ENCODE measurements around the gene ATG4A.

The ATG4A gene, protein sequence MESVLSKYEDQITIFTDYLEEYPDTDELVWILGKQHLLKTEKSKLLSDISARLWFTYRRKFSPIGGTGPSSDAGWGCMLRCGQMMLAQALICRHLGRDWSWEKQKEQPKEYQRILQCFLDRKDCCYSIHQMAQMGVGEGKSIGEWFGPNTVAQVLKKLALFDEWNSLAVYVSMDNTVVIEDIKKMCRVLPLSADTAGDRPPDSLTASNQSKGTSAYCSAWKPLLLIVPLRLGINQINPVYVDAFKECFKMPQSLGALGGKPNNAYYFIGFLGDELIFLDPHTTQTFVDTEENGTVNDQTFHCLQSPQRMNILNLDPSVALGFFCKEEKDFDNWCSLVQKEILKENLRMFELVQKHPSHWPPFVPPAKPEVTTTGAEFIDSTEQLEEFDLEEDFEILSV

DNA sequence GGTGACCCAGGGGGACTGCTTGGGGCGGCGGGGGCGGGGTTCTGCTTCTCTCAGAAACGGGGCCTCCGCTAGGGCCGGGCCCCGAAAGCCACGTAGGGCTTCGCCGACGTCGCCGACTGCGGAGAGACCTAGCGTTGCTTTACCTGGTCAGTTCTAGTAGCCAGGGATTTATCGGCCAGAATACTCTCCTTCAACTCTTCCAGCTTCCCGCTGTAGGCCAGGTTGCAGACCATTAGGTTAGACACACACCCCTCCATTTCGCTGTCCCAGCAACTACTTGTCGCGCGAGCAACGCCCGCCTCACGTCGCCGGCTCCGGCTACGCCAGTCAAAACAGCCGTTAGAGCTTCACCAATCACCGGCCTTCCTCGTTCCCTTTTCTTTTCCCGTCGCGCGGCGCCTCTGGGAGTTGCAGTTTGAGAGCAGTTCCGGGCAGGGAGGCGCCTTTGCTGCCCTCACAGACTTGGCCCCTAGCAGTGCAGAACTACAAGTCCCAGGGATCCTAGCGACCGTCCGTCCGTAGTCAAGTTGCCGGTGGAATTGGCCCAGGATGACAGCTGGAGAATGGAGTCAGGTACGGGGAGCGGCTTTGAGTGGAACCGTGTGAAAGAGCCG is at the start of gene ATG4A, which contains the start of gene PSMD10:
TSS of gene ATG4A (plus strand) at position 515 of the 614 bp plus-strand sequence. CDS start at position 564, 49 bp downstream.
TSS of gene PSMD10 (minus strand) at position 279 of the 614 bp plus-strand sequence. CDS start at position 257, 22 bp downstream.
- peak; percentile 95 for DNase-seq

DNA sequence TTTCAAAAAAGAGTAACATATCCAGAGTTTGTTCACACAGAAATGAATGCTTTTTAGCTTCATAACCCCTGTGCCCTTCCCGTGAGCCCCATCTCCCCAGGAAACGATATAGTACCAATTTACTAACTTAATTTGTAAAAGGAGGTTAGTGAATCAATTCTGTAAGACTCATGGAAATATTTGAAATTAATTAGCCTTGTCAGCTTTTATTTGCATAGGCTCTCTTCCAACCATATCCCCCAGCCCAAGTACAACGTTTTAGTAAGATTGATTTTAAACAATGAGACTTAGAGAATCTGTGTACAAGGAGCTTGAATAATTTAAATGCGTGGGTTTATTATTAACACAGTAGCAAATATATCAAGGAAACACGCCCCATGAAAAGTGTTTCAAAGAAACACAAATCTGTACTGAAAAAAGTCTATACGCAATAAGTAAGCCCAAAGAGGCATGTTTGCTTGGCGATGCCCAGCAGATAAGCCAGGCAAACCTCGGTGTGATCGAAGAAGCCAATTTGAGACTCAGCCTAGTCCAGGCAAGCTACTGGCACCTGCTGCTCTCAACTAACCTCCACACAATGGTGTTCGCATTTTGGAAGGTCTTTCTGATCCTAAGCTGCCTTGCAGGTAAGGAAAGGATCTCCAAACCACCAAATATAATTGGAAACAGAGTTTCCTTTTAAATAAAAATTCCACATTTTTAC is 46.9 kb upstream of the ATG4A start, which contains the start of gene VSIG1:
TSS of gene VSIG1 (plus strand) at position 512 of the 703 bp plus-strand sequence. CDS start at position 578, 66 bp downstream.
- DNase-seq: no peak

DNA sequence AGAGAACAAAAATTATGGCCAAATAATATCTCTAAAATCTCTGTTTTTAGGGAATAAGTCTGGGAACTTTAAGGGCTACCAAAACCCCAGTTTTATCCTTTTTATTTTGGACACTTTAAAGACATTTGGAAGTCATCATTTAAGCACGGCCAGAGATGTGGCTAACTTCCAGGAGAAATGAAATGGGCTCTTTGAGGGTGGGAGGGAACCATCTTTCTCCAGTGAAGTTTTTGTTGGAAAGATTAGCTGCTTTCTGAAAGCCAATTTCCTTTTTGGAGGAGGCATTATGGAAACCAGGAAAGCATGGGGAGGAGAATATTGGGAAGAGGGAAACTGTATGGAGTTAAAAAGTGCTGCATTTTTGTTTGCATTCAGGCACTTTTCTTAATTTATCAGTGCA is 41.9 kb upstream of the ATG4A start:
- DNase-seq: no peak

DNA sequence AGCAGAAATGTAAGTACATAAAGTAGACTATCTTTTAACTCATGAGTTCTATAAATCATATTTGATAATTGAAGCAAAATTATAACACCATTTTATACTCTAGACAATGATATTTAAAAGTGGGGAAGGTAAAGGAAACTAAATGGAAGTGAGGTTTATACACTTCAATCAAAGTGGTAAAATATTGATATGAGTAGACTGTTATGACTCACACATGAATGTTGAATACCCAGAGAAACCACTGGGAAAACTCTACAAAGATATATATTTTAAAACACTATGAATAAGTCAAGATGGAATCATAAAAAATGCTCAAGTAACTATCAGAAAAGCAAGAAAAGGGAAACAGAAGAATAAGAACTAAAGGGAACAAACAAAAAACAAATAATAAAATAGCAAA is 38.4 kb upstream of the ATG4A start:
- DNase-seq: no peak

DNA sequence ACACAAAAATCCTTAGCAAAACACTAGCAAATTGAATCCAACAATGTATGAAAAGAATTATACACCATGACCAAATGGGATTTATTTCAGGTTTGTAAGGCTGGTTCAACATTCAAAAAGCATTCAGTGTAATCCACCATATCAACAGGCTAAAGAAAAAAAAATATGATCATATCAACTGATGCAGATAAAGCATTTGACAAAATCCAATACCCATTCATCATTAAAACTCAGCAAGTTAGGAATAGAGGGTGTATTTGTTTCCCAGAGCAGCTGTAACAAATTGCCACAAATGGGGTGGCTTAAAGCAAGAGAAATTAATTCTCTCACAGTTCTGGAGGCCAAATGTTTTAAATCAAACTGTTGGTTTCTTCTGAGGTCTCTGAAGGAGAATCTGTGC is 36.0 kb upstream of the ATG4A start:
- no peak for DNase-seq

DNA sequence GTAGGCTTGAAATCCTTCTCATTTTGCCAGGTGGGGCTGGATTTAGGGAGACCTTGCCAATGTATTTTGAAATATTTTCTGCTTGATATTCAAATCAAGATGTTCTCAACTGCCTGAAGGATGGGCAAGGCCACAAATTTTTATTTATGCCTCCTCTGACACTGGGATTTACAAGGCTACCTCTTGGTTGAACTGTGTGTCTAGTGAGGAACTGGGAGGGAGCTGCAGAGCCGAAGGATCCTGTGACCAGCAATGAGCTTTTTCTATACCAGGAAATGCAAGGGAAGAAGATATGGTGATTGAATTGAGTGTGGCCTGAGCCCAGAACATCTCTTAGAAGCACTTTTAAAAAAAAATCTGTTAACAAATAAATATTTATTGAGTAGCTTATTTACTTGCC is 31.8 kb upstream of the ATG4A start:
- DNase-seq: no peak

DNA sequence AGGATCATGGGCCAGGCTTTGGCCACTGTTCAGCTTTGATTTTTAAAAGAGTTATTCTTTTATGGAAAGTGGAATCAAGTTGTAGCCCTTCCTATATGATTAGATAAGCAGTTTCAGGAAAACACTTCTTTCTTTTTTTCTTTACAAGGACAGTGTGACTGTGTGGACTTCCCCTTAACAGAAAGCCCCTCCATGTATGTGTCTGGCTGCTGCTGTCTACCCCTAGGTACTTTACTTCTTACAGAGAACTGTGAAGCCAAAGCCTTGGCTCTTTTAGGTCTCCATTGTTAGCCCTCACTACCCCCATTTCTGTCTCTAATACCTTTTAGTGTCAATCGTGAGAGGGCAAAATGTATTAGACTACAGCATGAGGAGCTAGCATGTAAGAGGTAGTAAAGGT is 27.6 kb upstream of the ATG4A start:
- no peak for DNase-seq

DNA sequence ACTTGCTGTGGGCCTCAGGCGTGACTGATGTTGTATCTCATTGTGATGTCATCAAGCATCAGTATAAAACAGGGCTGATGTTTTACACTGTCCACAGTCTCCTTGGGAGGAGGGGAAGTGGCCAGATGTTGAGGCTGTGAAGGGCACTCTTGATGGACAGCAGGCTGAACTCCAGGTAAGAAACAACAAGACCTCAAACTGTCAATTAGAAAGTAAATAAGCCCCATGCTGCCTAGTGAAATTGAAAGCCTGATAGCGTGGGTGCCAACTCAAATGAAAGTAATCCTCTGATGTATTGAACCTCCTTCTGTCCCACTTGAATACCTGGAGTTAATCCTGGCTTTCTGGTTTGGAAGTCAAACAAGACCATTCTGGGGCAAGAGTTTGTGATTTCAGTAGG is 27.0 kb upstream of the ATG4A start:
- no peak for DNase-seq

DNA sequence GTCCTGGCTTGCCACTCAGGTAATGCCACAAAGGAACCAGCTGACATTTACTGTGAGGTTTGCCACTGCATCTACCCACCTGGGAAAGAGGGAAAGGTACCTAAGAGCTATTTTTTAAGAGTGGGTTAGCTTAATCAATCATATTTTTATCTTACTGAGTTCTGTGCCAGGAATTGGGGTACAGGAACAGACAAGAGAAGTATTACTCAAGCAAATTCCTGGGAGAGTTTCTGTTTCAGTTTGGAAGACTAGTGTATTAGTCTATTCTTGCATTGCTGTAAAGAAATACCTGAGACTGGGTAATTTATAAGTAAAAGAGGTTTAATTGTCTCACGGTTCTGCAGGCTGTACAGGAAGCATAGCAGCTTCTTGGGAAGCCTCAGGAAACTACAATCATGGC is 23.5 kb upstream of the ATG4A start:
- DNase-seq: no peak

DNA sequence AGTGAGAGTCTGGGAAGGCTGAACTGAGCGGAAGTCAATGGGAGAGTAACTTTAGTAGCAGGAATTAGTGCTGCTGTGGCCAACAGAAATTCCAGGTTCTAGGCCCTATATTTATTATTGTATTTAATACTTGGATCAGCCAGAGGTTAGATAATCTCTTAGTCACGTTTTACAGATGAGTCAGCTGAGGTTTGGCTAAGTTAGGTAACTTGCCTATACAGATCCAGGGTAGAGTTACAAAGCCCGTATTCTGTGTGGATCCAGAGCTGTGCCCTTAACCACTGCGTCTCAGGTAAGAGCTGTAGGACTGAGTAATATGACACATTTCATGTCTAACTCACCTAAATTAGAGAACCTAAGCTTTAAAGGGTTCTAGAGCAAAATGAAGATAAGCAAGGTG is 20.7 kb upstream of the ATG4A start:
- no peak for DNase-seq

DNA sequence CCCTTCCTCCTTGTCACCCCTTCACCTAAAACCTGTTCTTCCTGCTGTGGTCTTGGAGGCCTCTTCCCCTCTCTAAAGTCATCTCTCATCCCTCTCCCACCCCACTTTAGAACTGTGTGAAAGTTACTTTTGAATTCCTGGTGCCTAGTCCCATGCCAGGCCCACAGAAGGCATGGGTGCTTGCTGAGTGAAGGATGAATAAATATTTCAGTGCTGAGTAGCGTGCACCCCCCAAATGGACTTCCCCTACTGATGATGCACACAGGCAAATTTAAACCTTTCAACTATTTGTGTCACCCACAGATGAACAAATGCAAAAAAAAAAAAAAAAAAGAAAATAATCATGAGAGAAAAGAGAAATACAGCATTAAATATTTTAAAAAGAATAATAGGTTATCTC is 20.0 kb upstream of the ATG4A start:
- no peak for DNase-seq

DNA sequence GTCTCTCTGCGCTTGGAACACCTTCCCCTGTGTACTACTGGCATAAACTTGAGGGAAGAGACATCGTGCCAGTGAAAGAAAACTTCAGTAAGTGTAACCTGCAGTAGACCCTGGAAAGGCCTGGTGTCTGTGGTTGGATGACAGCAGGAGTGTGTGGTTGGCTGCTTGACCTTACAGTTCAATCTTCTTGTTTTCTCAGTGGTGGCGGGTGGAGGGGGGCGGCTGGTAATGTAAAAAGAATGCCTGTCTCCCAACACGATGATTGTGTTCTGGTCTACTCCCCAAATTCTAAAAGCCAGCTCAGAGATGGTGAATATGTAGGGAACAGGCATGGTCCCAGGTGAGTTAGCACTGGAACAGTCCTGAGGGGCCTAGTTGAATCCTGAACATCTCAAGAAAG is 18.8 kb upstream of the ATG4A start:
- DNase-seq: no peak

DNA sequence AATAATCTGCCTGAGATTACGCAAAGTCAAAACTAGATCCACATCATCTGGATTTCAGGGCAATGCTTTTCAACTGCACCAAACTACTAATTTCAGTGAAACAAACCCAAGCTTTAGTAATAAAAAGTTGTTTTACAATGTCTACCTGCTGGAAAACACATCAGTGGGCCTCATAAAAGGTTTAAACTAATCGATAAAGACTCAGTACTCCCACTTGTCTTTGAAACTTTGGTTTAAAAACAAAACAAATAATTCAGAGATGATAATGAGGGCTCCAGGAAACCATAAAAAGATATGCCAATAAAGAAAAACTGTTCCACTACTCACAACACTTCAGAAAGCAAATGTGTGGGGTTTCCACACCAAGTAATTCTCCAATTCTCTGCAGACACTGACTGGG is 10.5 kb upstream of the ATG4A start:
- no peak for DNase-seq

DNA sequence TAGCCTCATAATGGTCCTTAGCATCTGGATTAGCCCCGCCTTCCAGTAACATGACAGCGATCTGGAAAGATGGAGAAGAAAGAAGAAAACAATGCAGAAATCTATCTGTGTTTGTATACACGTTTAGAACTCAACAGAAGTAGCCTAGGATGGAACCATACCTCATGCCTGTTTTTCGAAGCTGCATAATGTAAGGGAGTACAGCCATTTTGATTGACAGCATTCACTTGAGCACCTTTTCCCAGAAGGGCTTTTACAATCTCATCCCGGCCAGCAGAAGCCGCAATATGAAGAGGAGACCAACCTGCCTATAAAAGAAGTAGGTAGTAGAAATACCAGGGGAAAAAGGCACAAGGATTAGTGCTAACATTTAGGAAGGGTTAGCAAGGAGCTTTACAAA is 3.8 kb upstream of the ATG4A start:
- DNase-seq: no peak

DNA sequence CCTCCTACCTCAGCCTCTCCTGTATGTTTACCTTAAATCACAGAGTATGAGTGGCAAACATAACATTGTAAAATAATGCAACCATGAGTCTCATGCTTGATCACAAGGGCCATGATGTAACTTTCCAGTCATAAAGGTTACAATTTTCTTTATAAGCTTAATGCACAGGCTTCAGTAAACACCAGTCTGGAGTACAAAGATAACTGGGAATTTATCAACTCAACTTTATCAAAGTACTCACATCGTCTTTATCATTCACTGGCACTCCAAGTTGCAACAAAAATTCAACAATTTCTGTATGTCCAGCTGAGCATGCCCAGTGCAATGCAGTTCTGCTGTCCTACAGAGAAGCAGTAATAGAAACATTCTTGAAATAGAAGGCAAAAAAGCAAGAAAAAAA is 3.1 kb upstream of the ATG4A start:
- DNase-seq: no peak

DNA sequence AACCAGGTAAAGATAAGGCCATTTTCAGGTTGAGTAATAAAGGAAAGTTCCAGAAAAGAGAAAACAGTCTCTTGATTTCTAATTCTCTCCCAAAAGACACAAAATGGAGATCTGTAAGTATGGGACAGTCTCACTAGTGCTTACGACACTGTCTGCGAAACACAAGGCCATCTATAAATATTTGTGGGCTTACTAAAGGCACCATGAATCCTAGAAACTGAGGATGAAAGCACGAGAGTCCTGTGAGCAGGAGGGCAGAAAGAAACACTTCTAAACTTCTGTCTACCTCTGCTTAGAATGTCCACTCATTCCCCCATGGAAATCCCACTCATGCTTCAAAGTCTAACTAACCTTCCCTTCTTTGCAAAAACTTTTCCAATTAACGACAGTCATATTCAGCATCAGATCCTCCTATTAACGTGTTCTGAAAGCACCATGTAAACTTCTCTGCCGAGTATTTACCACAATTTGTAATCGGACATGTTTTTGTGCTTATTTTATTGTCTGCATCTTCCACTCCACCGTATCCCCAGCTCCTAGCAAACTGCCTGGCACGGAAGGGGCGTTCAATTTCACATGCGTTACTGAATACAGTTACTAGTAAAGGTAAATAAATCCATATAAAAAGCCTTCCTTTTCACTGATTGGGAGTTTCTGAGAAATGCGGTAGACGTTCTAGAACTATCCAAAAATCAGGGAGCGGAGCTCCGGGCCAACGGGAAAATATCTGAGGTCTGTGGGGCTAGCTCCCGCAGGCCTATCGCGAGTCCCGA is 901 bp upstream of the ATG4A start:
- DNase-seq: no peak

DNA sequence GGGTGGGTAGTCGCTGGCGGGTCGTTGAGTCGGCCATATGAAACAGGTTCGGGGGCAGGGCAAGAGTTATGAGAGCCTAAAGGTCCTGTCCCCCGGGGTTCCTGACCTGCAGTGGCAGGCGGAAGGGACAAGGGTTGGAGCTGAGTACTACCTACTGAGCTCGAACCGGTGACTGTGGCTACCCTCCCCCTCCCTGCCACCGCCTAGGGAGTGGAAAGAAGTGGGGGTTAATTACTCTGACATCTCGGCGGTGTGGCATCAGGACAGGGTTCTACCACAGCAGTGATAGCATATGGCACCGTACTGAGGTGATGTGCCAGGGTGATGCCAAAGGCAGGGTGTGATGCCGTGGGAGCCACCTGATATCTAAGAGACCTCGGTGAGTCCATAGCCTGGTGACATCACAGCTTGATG is 307 bp downstream of the ATG4A start:
- no peak for DNase-seq

DNA sequence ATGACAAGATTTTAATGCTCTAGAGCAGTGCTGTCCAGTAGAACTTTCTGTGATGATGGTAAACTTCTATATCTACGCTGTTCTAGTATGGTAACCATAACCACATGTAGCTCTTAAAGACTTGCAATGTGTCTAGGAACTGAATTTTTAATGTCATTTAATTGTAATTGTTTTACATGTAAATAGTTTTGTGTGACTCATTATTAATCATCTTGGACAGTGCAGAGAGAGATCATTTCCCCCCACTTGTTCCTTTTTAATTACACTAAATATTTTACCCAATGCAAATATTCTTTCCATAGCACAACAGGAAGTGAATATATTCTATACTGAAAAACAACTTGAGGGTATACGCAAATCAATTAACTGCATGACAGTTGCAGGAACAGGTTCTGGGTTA is 5.8 kb downstream of the ATG4A start:
- DNase-seq: no peak

DNA sequence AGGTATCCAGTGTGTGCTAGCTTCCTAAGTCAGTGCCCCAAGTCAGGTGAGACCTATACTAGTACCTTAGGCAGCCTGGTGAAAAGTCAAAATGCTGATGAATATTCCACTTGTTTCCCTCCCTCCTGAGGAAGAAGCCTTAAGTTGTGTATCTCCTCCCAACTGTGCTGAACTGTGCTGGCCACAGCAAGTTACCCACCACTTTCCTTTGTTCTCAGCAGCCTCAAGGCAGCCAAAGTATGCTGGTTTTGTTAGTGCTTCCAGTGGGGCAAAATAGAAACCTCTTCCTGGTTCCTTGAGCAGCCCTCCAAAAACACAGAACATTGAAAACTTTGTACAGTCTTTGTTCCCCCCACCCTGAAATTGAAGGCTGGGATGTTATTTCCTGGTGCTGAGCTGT is 13.9 kb downstream of the ATG4A start:
- DNase-seq: no peak

DNA sequence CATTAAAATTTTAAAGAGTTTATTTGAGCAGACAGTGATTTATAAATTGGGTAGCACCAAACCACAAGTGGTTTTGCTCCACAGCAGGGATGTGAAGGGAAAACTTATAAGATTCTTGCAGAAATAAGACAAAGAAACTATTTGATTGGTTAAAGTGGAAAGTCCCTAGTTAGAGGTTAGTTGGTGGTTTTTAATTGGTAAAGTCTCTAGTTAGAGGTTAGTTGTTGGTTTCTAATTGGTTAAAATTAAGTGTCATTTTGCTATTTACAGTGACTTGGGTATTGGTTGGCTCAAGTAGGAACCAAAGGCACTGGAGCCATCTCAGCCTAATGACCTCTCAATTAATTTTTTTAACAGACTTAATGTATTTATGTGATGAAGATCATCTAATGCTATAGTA is 23.0 kb downstream of the ATG4A start:
- DNase-seq: no peak

DNA sequence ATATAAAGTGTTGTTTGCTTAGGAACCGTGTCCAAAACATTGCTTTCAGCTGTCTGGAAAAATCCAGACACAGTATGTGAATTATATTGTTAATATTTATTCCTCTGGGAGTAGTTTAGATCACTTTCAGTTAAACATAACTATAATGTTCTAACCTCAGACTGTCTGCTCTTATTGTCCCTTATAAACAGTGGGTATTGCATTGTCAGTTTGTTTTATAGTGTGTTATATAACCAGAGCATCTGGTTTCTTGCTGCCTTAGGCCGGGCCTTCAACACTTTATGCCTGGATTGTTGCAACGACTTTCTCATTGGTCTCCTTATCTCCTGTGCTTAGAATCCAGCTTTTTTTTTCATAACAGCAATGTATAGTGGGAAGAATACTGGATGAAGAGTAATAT is 26.4 kb downstream of the ATG4A start:
- DNase-seq: no peak

DNA sequence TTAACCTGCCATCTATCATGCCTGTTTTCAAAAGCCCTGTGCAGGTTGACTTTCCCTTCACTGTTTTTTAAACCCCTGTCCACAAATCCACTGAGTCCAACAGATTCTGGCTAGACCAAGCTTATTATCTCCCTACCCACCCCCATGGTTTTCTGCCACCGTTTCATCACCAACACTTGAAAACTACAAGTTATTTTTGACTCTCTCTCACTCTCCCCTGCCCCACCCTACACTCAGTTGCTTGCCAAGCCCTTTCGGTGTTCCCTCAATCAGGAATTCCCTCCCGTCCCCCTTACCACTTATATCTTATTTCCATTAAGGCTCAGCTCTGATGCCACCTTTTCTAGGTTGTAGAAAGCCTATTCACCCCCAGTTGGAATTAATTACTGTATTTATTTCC is 29.7 kb downstream of the ATG4A start:
- DNase-seq: no peak

DNA sequence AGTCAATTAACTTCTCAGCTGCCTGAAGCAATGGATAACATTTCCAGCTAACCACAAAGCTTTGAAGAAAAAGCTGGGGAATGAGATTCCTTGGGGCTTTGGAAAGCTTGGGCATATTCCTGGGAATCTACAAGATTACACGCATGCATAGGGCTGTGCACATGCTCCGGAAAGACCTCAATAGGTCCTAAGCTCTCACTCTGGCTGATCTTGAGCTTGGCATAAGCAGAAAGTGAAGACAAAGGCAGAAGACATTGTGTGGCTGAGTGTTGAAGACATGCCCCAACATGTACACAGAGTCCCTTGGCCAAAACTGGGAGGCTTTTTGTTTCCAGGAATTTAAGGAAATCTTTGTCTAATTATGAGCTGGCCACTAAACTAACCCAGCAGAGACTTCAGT is 31.2 kb downstream of the ATG4A start:
- DNase-seq: no peak

Data from NCI-H1436 treated with DMSO at 0.1 percent for 48 hours (cell line).